HG02870 (cell line): ENCODE results near the gene PDCD1LG2.
"Not testable (repeated sequence)": the region's sequence is repeated elsewhere in the genome, so short reads cannot be mapped to it uniquely, and the experiment has no call there.

ENCODE experiments used
- ATAC-seq: cut with Tn5 transposase; IDR thresholded peaks from one replicate; pipeline ENCODE4 v1.9.1; 2021; ENCODE audit warnings: mild to moderate bottlenecking, moderate library complexity; ENCODE audit not compliant: unreplicated experiment

PDCD1LG2 gene

DNA sequence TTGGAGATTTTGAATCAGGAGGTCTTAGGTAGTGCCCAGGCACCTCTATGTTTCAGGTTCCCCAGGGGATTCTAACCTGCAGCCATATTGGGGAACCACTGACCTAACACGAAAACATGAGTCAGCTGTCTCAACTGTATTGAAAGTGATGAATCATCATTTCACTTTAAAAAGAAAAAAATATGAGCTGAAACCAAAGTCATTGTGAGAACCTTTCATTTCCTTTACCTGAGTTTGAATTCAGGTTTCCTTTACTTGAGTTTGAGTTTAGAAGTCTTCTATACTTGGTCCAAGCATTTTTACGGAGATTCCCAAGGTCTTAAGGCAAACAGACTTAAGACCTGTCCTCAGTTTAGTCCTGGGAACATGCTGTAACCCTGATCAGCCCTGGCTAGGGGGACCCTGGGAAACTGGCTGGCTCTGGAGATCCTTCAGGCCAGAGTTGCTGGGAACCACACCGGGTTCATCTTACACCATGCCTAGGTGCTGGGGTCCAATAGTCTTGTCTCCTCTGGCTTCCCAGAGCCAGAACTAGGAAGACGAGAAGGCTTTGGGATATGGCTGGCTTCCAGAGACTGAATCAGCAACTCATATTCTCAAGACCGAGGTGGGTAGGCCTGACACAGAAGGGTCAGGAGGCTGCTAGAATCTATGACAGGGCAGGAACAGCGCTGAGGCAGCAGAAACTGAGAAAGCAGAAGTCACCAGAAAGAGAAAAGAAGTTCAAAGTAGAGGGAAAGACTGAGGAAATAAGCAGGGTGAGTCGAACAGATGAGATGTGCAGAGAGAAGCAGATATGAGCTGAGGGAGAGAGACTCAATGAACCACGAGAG lies 16.4 kb upstream of the PDCD1LG2 start:
- ATAC-seq, result peak; percentile 85

DNA sequence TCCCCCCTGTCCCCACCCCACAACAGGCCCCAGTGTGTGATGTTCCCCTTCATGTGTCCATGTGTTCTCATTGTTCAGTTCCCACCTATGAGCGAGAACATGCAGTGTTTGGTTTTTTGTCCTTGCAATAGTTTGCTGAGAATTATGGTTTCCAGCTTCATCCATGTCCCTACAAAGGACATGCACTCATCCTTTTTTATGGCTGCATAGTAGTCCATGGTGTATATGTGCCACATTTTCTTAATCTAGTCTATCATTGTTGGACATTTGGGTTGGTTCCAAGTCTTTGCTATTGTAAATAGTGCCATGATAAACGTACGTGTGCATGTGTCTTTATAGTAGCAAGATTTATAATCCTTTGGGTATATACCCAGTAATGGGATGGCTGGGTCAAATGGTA lies 15.6 kb upstream of the PDCD1LG2 start:
- ATAC-seq, result not testable (repeated sequence)

DNA sequence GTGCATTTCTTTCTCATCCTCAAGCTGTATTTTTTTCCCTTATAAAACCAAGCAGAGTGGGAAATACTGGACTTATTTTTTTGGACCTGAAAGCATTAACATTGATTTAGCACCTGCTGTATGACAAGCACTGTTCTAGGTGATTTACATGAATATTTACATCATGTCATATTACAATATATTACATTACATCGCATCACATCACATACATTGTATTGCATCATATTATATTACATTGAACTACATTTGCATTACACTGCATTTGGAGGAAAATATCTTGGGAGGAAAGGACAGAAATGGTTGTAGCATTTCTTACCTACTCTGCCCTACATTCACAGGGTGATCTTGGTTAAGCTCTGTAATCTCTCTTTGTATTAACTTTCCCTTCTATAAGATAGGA lies 11.2 kb upstream of the PDCD1LG2 start:
- ATAC-seq, result no peak

DNA sequence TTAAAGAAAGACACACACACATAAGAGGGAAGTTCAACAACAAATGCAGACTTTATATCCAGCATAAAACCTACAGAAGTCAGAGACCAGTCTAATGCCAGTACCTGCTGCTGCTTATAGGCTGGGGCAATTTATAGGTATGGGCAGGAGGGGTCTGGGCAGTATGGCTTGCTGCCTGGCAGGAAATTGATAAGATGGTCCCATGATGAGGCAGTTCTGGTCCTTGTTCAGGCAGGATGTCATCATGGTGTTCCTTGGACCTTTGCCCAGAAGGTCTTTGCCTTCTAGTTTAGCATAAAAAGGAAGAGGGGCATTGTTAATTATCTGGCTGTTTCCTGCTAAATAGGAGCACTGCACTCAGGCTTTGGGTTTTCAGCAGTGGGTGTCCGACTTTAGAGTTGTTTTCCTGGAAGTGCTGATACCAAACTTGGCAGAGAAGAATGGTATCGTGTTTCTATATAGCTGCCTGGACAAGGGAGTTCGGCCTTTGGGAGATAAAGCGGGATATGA lies 10.4 kb upstream of the PDCD1LG2 start:
- no peak for ATAC-seq

DNA sequence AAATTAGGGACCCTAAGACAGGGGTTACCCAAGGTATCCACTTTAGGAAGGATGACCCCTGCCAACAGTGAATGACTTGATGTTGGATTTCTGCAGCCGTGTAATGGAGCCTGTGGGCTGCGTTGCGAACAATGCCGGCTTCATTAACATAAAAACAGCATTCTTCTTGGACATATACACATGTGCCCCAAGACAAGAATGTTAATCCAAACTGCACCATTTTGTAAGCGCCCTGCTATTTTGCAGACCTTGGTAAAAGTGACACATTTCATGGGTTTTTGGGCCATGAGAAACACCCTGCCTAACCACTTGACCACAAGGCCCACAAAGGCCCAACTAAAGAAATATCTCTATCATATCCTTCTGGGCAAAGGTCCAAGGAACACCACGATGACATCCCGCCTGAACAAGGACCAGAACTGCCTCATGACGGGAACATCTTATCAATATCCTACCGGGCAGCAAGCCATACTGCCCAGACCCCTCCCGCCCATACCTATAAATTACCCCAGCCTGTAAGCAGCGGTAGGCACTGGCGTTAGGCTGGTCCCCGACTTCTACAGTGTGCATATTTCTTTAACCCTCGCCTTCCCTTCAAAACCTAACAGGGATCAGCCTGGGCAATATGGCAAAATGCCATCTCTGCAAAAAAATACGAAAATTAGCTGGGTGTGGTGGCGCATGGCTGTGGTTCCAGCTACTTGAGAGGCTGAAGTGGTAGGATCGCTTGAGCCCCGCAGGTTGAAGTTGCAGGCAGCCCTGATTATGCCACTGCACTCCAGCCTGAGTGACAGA lies 9.7 kb upstream of the PDCD1LG2 start:
- no peak for ATAC-seq

DNA sequence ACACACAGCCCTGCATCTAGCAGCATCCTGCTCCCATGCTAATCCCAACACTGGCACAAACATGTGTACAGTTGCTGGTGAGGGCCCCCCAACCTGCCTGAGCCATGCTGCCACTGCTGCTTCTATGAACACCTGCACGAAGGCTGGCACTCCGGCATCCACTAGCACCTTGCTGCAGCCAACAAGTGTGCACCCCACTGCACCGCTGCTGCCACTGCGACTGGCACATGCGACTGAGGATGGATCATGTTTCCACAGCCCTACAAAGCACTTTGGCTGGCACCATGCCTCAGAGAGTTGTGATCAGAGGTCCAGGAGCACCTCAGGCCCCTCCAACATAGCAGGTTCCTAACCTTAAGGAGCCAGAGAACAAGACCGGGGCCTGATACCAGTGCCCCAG lies 7.8 kb upstream of the PDCD1LG2 start:
- no peak for ATAC-seq

DNA sequence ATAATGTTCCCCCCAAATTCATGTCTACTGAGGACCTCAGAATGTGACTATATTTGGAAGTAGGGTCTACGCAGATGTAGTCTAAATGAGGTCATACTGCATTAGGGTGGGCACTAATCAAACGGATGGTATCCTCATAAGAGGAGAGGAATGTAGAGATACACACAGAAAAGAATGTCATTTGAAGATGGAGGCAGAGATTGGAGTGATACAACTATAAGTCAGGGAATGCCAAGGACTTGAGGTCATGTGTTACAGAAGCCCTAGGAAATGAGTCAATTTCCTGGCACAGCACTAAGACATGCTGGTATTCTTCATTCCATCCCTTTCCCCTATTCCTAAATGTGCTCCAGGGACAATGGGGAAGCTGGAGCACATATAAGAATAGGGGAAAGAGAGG lies 758 bp upstream of the PDCD1LG2 start:
- ATAC-seq, result no peak

DNA sequence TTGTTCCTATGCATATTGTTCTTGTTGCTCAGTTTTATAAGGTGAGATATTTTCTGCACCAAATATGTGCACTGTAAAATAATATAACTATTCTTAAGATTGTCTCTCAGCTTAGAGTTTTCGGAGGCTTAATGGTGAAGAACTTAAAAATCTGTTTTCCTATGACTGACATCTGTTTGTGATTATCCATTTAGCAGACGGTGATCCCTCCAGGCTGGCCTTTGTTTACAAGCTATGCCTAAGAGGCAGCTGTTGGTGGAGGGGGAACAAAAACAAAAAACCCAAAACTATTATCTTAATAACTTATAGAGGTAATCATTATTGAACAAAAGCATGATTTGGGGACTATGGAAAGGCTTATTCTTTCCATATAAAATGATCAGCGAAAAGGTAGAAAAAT lies 658 bp downstream of the PDCD1LG2 start:
- ATAC-seq, result no peak

DNA sequence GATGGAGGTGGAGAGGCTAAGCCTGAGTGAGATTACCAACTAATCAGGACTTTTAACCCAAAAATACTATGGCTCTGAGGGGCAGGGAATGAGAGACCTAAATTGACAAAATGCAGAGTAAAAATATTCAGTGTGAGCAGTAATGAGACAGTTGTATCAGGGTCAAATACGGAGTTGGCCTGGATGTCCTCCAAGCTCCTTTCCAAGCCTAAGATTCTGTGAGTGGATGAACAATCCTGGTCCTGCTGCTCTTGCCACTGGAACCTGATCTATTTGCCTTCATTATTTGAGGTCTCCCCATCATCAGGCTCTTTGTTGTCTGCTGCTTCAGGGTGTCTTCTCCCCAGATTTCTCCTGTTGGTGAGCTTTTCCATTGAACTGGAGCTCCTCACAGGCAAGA lies 1.1 kb downstream of the PDCD1LG2 start:
- ATAC-seq, result no peak

DNA sequence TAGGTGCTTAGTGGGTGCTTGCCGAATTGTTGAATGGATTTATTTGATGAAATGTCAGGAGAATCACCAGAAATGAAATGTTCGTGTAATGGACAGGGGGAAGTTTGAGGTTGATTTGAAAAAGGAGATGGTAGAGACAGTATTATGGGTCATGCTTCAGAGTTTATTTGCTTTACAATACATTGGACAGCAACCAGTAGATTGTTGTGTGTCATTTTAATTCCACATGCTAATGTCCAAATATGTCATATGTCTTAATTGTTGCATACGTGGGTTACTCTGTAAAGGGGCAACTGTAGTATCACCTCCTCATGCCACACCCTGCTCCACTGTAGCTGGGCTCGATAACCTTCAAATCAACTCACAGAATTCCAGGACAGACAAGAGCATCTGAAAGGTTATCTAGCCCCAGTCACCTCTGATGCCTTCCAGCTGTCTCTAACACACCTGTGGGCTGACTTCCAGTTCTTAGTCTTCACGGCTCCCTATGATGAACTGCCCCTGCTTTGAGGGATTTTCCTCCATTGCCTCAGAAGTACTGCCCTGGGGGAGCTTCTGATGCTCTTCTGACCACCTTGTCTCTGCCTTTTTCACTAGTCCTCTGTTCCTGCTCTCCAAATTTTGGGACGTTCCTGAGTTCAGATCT lies 1.7 kb downstream of the PDCD1LG2 start:
- no peak for ATAC-seq

DNA sequence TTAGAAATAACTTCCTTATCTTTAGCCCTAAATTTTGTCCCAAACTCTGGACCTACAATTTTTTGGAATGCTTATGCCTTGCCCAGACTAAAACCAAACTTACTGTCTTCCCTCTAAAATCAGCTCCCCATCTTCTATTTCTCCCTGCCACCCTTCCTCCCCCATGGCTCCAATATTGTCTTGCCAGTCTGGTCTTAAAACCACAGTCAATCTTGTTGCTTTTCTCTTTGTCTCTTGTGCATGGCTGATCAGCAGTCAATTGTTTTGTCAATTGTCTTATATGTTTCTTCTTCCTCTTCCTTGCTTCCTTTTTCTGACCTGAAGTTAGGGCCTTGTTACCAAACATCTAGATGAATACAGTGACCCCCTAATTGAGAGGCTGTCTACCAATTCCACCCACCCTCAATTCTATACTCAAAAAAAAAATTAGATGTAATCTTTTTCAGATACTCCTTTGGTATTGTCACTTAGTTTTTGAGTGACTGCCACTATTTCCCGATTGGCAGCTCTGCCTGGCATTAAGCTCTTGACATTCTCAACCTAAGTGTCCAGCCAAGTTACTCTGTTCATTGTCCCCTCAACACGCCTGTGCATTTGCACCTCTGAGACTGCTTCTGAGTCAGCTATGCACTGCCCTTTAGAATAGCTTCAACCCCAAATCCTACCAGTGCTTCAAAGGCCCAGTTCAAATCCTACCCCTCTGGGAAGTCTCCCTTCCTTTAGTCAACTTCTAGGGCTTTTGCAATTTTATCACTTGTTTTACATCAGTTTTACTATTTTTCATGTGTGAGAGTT lies 2.5 kb downstream of the PDCD1LG2 start:
- no peak for ATAC-seq

DNA sequence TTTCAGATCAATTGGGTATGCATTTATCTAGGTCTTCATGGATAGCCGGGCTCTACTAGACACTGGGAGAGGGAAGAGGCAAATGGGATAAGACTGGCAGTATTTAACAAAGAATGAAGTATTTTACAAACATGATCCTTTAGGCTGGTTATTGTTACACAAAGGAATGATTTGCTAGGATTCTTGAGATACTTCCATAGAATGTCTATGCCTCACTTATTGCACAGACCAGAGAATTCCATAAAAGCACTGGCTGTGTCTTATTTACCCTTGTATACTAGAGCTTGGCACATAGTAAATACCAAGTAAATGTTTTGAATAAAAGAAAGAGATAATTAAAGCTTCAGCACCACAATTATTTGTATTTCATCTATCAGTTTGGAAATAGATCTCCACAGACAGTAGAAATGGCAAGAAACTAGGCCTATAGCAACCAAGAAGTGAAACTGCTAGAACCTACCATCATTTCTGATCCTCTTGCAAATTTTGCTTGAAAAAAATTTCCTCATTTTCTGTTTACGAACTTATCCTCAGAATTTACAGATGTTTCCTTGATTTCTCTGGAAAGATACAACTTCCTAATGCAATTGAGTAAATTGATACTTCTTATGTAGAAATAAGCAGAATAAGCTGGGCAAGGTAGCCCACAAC lies 3.8 kb downstream of the PDCD1LG2 start:
- no peak for ATAC-seq

DNA sequence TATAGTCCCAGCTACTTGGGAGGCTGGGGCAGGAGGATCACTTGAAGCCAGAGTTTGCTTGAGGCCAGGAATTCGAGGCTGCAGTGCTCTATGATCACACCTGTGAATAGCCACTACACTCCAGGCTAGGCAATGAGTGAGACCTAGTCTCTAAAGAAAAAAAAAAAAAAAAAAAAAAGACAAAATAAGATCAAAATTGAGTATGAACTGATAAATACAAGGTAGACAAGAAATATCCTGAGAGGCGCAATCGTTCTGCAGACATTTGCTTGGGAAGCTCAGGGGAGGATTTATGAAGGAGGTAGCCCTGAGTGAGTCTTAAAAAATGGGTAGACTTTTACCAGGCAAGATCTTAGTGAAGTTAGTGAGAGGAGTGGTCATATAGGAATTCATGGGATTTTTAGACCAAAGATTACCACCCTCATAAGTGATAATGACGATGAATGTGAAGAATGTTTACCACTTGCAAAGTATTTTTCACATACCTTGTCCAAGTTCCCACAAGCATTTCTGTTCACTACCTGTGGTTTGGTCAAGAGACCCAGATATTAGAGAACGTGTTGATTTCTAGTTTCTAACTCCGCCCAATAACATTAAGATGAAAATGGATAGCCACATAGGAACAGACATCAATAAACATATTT lies 4.4 kb downstream of the PDCD1LG2 start:
- no peak for ATAC-seq

DNA sequence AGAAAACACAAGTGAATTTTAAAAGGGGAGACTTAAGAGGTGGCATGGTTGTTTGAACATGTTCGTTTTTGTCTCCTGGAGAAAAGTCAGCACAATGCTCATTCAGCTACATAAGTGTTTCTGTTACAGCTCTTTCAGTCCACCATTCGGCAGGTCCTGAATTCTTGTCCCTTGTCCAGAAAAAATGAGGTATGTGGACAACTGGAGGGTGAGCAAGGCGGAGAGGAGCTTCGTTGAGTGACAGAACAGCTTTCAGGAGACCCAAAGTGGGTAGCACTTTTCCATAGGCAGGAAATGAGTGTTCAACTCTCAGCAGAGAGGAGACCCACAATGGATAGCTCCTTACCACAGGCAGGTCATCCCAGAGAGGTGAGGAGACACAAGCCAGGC lies 4.9 kb downstream of the PDCD1LG2 start:
- no peak for ATAC-seq

DNA sequence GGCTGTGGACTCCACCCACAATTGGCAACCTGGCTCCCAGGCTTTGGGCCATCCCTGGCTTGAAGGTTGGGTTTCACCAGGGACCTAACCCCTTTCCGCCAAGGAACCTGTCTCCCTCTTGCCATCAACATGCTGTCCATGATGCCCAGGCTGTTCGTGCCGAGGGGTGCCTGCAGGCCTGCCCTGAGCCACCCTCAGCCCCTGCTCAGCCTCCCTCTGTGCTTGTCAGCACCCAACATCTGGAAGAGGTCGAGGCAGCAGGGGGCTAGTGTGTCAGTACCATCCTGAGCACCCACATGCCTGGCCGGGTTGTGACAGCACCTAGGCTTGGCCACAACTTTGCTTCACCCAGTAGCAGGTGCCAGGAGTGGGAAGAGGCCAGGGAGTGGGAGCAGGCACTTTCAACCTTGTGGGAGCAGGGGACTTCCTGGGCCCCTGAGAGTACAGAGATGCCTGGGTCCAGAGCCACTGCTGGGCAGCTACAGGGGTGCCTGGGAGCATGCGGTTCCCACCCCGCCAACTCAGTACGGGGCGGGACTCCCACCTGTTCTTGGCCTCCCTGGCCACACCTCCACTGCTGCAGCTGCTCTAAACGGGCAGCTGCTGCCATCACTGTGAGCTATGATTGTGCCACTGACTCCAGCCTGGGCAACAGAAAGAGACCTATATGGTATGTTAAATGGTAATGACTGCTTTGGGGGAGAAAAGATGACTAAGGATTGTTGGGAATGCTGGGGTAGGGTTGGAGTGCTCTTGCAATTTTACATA lies 6.3 kb downstream of the PDCD1LG2 start:
- ATAC-seq, result no peak

DNA sequence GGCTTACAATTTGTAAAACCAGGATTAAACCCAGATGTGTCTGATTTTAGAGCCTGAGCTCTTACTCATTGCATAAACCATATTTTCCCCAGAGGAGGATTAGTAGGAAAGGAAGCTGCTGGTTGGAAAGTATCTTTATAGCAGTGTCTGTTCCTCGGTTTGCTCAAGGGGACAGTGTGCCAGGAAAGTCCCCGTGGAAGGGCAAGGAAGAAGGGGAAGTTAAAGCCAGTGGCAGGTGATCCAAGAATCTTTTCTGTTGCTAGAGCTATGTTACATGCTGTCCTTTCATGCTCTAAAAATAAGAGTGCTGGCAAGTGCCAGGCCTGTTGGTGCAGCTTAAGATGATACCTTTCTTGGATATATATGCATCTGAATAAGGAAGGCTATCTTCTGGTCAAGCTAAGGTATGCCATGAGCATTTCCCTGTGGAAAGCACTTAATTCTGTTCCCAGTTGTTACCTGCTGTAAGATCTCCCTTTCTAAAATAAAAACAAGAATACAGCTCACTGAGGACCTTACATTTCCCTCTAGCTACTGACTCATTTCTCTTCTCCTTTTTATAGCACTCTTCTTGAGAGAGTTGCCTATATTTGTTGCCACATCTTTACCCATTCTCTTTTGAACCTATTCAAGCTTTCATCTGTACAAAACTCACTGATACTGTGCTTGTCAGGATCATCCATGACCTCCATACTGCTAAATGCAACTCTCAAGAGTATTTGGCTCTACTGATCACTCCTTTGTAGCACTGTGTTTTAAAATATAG lies 8.0 kb downstream of the PDCD1LG2 start:
- peak; percentile 84 for ATAC-seq

DNA sequence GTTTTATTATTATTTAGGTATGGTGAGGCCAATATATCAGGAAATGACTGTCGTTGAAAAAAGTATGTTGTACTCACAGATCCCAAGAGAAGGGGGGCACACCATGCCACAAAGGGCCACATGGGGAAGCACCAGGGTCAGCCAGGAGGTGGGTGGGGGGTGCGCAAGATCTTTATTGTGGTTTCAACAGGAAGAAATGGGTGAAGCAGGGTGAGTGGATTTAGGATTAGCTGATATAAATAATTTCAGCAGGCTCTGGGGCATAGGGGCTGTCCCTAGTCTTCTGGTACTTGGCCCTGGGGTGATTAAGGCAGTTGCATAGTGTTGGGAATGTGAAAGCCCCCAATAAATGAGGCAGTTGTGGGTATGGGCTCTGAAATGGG lies 8.6 kb downstream of the PDCD1LG2 start:
- peak; percentile 8 for ATAC-seq

DNA sequence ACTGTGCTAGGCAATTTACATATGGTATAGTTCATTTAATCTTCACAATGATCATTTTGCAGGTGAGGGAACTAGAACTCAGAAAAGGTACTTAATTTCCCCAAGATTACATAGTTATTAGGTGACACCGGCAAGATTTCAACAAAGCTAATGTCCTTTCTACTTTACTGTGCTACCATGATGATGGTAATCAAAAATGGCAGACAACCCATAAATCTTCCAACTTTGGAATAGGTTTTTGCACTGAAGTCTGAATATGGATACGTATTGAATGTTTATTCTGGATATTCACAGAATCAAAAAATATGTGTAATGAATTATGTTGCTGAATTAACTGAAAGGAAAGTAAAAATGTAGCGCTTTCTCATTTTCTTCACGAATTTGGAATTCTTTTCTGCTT lies 13.8 kb downstream of the PDCD1LG2 start:
- ATAC-seq, result no peak
